Thoracic aorta (tissue), 2 donors: Measurements from ENCODE around the gene ARPC1B. TPM values are rescaled to one million over a fixed set of nuclear protein-coding genes. Genes with fewer than 3 reads are reported as not detected.
A peak's percentile ranks its signal among the peaks of the same experiment; 100 is the strongest.
"Not testable (repeated sequence)": the region's sequence is repeated elsewhere in the genome, so short reads cannot be mapped to it uniquely, and the experiment has no call there.

ENCODE experiments used
- ATAC-seq: fragments of 150-250 bp; one replicate; pipeline ENCODE4 v1.8.0; 2017; ENCODE audit warnings: low read depth; ENCODE audit not compliant: insufficient number of reproducible peaks, low FRiP score
- DNase-seq: peaks from one replicate; pipeline ENCODE4 v3.0.0-alpha.2; 2020; ENCODE audit warnings: low spot score
- H3K27ac ChIP-seq, 2 donors: fragments of 200-600 bp; sonication (generic); 1 replicate in 1 of 2; 2 replicates in 1 of 2; pipeline ENCODE4 v1.5.1; 2016; ENCODE audit warnings: mild to moderate bottlenecking in 2 of 2, moderate library complexity in 2 of 2
- H3K27me3 ChIP-seq: fragments of 200-600 bp; sonication (generic); replicated peaks from 2 replicates; pipeline ENCODE4 v1.6.0; 2016; ENCODE audit warnings: mild to moderate bottlenecking; ENCODE audit not compliant: insufficient read depth
- H3K36me3 ChIP-seq: fragments of 200-600 bp; sonication (generic); one replicate; pipeline ENCODE4 v1.5.1; 2016
- H3K4me1 ChIP-seq, 2 donors: fragments of 200-600 bp; sonication (generic); 1 replicate in 1 of 2; 2 replicates in 1 of 2; pipeline versions ENCODE4 v1.5.1 to v1.6.0; 2016; ENCODE audit warnings: low read depth in 2 of 2, mild to moderate bottlenecking in 1 of 2; ENCODE audit not compliant: control insufficient read depth in 1 of 2
- H3K4me3 ChIP-seq: fragments of 200-600 bp; sonication (generic); 2 replicates; pipeline ENCODE4 v1.5.1; 2016; ENCODE audit warnings: mild to moderate bottlenecking
- H3K9me3 ChIP-seq: fragments of 200-600 bp; sonication (generic); 2 replicates; pipeline ENCODE4 v1.5.1; 2016
- total RNA-seq, 2 donors: library from RNA; depleted of rRNA; stranded (reverse); fragments of >200 nt; gene quantifications; one replicate each; pipeline versions ENCODE4 v1.1.0 to v1.2.3, GENCODE V29; 2016
- TF ChIP-seq, protein P1 (sequence below): fragments of 200-600 bp; sonication (generic); IDR thresholded peaks from one replicate; pipeline ENCODE4 v1.5.1; 2019; ENCODE audit warnings: antibody characterized with exemption

Gene ARPC1B
- 100 to 1,000 TPM; 266 to 350 TPM for total RNA-seq

- ATAC-seq (peak; percentile 46), DNase-seq (peak; percentile 62)
- H3K27me3 ChIP-seq = no peaks in the 10 kb centered on the region
- peaks cover 3% of the 10 kb centered on the region for H3K36me3 ChIP-seq
- TF ChIP-seq, protein P1, sequence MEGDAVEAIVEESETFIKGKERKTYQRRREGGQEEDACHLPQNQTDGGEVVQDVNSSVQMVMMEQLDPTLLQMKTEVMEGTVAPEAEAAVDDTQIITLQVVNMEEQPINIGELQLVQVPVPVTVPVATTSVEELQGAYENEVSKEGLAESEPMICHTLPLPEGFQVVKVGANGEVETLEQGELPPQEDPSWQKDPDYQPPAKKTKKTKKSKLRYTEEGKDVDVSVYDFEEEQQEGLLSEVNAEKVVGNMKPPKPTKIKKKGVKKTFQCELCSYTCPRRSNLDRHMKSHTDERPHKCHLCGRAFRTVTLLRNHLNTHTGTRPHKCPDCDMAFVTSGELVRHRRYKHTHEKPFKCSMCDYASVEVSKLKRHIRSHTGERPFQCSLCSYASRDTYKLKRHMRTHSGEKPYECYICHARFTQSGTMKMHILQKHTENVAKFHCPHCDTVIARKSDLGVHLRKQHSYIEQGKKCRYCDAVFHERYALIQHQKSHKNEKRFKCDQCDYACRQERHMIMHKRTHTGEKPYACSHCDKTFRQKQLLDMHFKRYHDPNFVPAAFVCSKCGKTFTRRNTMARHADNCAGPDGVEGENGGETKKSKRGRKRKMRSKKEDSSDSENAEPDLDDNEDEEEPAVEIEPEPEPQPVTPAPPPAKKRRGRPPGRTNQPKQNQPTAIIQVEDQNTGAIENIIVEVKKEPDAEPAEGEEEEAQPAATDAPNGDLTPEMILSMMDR = no peak
- peak within 1 kb of the TSS; percentile 84 for H3K4me3 ChIP-seq
- peaks cover 5 to 47% of the 10 kb centered on the region in 2 donors for H3K4me1 ChIP-seq
- peak within 1 kb of the TSS; percentile 84 to 90 for H3K27ac ChIP-seq
- no peaks in the 10 kb centered on the region for H3K9me3 ChIP-seq
These were observed at the start of gene ARPC1B for GRCh38 chr7:99374111-99375064. Gene ARPC1B, plus strand, starts transcription at chr7:99374730. Its CDS starts 10,985 bp downstream, at chr7:99385715.

DNA sequence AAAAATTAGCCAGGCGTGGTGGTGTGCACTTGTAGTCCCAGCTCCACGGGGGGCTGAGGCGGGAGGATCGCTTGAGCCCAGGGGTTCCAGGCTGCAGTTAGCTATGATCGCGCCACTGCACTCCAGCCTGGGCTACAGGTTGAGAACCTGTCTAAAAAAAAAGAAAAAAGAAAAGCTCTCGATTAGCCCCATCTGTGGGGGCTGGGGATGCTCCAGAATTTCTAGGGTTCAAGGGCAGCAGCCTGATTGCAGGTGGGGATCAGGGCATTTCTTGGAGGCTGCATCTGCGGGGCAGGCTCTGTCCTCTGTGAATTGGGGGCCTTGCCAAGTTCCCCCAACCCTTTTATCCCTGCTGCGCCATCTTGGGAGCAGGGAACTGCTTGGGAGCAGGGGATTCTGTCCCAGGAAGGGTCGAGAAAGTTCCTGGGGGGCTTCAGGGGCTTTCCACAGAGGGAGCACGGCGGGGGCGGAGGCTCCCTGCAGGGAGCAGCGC, 49.5 kb upstream of the ARPC1B start:
- no peak for ATAC-seq

DNA sequence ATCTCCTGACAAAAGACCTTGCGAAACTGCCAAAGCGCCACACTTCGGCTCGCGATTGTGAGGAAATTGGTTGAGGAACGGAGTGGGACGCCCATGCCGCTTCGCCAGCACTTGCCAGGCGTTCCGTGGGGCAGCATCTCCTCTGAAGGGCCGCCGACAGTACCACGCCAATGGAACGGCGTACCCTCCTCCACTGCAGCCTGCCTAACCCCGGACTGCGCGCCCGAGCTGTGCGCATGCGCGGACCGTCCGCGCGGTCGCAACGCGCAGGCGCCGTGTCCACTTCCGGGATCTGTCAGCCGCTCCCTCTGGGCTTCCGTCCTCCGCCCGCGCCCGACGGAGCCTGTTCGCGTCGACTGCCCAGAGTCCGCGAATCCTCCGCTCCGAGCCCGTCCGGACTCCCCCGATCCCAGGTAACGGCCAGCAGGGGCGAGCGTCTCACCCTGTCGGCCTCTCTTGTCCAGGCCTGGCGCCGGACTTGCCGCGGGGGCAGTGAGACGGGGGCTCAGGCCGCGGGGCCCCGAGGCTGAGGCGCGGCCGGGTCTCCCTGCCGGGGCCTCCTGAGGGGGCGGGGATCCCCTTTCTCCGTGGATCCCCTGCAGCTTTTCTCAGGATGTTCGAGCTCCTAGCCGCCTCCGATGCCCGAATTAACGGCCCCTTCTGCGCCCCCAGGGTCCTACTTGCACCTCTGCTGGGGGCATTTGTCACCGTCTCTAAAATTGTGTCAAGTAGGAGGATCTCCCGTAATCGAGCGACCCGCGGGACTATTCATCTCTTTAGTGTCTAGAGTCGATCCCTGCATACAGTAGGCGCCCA, 48.7 kb upstream of the ARPC1B start, which contains the start of gene ARPC1A:
ARPC1A (plus strand) TSS at position 307 of the 816 bp plus-strand sequence. CDS start 7,456 bp downstream, outside the sequence.
- TF ChIP-seq, protein P1 = peak; percentile 51
- no peaks in the 10 kb centered on the region for H3K27me3 ChIP-seq
- DNase-seq (peak; percentile 42), ATAC-seq (peak; percentile 95)
- H3K36me3 ChIP-seq = no peaks in the 10 kb centered on the region
- H3K9me3 ChIP-seq = no peaks in the 10 kb centered on the region
- H3K4me3 ChIP-seq = peak within 1 kb of the TSS; percentile 99
- H3K4me1 ChIP-seq = peaks cover 28 to 52% of the 10 kb centered on the region in 2 donors
- peak within 1 kb of the TSS; percentile 78 to 91 for H3K27ac ChIP-seq

More for the DNA sequence above, 49.5 kb upstream of the ARPC1B start:
- Histone ChIP-seq H3K4me1 (peaks cover 24 to 46% of the 10 kb centered on the region in 2 donors), H3K9me3 (no peaks in the 10 kb centered on the region), H3K36me3 (no peaks in the 10 kb centered on the region), H3K4me3 (peak overlapping the region; percentile 99), H3K27ac (peak overlapping the region; percentile 78 to 91), H3K27me3 (no peaks in the 10 kb centered on the region)
- DNase-seq = no peak
- TF ChIP-seq, protein P1 = no peak

GRCh38 chr7:99326408-99326782, 48.1 kb upstream of the ARPC1B start:
- peak overlapping the region; percentile 78 to 91 for H3K27ac ChIP-seq
- no peaks in the 10 kb centered on the region for H3K27me3 ChIP-seq
- peaks cover 32 to 52% of the 10 kb centered on the region in 2 donors for H3K4me1 ChIP-seq
- DNase-seq = no peak
- H3K36me3 ChIP-seq = no peaks in the 10 kb centered on the region
- H3K9me3 ChIP-seq = no peaks in the 10 kb centered on the region
- H3K4me3 ChIP-seq = peak overlapping the region; percentile 99
- no peak for ATAC-seq
- TF ChIP-seq, protein P1 = no peak

GRCh38 chr7:99330314-99330961, 44.1 kb upstream of the ARPC1B start:
- not testable (repeated sequence) for H3K36me3 ChIP-seq, ATAC-seq, H3K27ac ChIP-seq, DNase-seq, H3K9me3 ChIP-seq, H3K4me3 ChIP-seq, H3K27me3 ChIP-seq
- peaks cover 29 to 44% of the 10 kb centered on the region in 2 donors for H3K4me1 ChIP-seq
